Gastroesophageal sphincter (tissue), 3 donors: ENCODE results near the gene TSKU.

Experiments
- CTCF ChIP-seq, 4 experiments: fragments of 200-600 bp in 2 of 4; fragments of 450-650 bp in 2 of 4; sonication (generic) in 1 of 4; IDR thresholded peaks; one replicate each; pipeline ENCODE4 v1.5.1; 2017 to 2019; ENCODE audit warnings: antibody characterized with exemption in 4 of 4, mild to moderate bottlenecking in 2 of 4, moderate library complexity in 2 of 4
- POLR2A ChIP-seq, 2 donors: fragments of 450-650 bp; IDR thresholded peaks; one replicate each; pipeline ENCODE4 v1.6.1; 2017; ENCODE audit warnings: antibody characterized with exemption in 2 of 2, mild to moderate bottlenecking in 2 of 2, moderate library complexity in 1 of 2

- TF ChIP-seq CTCF (IDR thresholded peaks at IDR 0.05) (no peak), POLR2A (IDR thresholded peaks at IDR 0.05) (no peak)
These were observed 20.9 kb downstream of the TSKU start for GRCh38 chr11:76803811-76804600.
